Keratinocyte (primary cell): ENCODE results near the gene SLCO3A1.

Experiments used
- EZH2 ChIP-seq: IDR thresholded peaks from one replicate; pipeline ENCODE4 v1.6.1; 2012; ENCODE audit warnings: inconsistent platforms, mild to moderate bottlenecking, low read length, moderate library complexity
- TF ChIP-seq, protein P1 (sequence below), 3 experiments: IDR thresholded peaks in 1 of 3; conservative IDR thresholded peaks in 1 of 3; optimal IDR thresholded peaks in 1 of 3; 2 replicates in 2 of 3; 3 replicates in 1 of 3; pipeline versions ENCODE3 to v1.5.1; 2011; ENCODE audit warnings: low read length in 3 of 3, mild to moderate bottlenecking in 3 of 3, moderate library complexity in 2 of 3, control low read depth in 1 of 3, inconsistent platforms in 1 of 3; ENCODE audit not compliant: insufficient read depth in 2 of 3; ENCODE audit errors: extremely low read depth in 1 of 3

DNA sequence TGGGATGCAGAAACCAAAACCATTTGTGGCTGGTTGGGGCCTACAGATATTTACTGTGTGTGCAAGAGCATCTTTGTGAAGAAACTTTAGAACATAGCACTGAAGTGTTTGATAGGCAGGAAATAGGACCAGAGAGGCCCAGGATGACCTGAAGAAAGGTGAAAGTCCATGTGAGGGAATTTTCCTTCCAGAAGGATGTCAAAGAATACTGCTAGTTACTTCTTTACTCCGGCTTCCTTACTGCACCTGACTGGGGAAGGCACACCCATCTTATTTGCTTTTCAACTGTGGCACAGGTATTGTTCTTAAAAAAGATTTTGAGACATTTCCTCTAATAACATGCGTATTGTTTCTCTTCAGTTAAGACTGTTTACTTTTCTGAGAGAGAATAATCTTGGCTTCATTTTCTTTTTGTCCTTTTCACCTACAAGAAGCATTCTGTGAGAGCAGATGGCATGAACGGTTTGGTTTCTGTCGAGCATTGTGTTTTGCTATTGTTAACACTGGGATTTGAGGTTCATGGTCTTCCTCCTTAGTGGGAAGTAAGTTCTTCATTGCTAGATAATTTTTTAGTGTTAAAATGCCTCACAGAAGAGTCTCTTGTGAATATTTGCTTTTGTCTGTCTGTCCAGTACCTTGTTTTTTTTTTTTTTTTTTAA is 71.5 kb downstream of the SLCO3A1 start:
- TF ChIP-seq, protein P1, sequence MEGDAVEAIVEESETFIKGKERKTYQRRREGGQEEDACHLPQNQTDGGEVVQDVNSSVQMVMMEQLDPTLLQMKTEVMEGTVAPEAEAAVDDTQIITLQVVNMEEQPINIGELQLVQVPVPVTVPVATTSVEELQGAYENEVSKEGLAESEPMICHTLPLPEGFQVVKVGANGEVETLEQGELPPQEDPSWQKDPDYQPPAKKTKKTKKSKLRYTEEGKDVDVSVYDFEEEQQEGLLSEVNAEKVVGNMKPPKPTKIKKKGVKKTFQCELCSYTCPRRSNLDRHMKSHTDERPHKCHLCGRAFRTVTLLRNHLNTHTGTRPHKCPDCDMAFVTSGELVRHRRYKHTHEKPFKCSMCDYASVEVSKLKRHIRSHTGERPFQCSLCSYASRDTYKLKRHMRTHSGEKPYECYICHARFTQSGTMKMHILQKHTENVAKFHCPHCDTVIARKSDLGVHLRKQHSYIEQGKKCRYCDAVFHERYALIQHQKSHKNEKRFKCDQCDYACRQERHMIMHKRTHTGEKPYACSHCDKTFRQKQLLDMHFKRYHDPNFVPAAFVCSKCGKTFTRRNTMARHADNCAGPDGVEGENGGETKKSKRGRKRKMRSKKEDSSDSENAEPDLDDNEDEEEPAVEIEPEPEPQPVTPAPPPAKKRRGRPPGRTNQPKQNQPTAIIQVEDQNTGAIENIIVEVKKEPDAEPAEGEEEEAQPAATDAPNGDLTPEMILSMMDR (optimal IDR thresholded peaks at IDR 0.05 in 1 of 3, IDR thresholded peaks at IDR 0.05 in 1 of 3, conservative IDR thresholded peaks at IDR 0.05 in 1 of 3; ENCODE audit: extremely low read depth in 1 of 3, insufficient read depth in 2 of 3, low read length in 3 of 3), result no peak
- TF ChIP-seq EZH2, result no peak
